ENCODE measurements around the gene SLC39A1.

SLC39A1 gene

DNA sequence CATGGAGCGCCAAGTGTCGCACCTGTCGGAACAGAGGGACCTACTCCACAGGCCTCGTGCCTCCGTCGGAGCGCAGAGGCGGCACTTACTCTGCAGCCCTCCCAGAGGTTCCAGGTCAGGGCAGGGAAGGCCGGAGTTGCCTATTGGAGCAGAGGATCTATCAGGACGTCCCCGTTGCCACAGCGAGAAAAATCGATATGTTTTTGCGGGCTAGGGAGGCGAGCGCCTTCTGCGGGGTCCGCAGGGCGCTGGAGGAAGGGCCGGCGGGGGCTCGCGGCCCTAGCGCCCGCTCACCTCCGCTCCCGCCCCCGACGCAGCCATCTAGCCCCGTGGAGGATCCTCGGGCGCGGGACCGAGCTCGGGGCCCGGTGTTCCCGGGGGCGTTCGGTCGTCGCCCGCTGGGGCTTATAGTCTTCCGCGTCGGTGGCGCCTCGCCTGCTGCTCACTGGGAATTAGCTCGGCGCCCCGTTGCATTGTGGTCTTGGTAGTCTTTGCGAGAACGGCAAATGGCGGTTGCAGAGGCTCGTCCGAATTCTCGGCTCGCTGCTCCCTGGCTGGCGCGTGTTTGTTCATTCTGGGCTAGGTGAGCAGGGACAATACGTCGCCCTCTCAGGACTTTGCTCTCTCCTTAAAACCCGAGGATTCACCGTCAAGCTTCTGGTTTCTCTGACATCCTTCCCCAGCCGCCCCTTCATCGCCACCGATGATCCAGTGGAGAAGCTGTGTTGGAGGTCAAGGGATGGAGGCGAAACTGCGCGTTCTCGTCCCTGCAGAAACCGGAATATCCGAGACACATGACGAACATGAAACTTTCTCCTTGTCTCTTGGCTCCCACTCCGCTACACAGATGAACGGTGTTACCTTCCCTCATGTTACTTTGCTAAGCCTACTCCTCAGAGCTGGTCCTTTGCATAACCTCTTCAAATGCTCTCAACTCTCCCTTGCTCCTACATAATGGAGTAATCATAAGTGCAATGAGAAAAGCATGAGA is 14.2 kb upstream of the SLC39A1 start, which contains the start of gene JTB:
TSS of gene JTB (minus strand) at position 425 of the 991 bp plus-strand sequence. CDS start at position 3, 422 bp downstream.
- no peak for DNase-seq (ENCODE audit: low read depth)

GRCh38 chr1:153976819-153977249 is 13.5 kb upstream of the SLC39A1 start:
- no peak for DNase-seq (ENCODE audit: low read depth)

- DNase-seq (ENCODE audit: low read depth): no peak
Observed at GRCh38 chr1:153973525-153973924, 10.2 kb upstream of the SLC39A1 start.

- DNase-seq (ENCODE audit: low read depth): no peak
Observed at GRCh38 chr1:153973071-153973470, 9.7 kb upstream of the SLC39A1 start.

DNA sequence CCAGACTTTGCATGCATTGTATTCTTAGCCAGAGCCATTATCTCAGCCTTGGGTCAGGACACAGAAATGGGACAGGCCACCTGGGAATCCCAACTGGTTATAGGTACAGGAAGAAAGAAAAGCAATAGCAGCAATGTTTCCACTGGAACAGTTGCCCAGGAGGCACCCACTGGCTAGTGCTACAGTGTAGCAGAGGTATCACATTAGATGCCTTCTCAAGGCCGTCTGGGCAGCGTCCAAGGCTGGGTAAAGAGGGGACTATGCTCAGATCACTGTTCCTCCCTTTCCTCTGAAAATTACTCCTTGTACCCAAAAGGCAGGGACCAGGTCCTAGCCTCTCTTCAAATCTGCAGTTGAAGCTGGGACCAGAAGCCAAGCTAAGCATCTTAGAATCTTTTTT is 7.0 kb upstream of the SLC39A1 start:
- no peak for DNase-seq (ENCODE audit: low read depth)

GRCh38 chr1:153968972-153969371 is 5.6 kb upstream of the SLC39A1 start:
- DNase-seq (ENCODE audit: low read depth): no peak

DNA sequence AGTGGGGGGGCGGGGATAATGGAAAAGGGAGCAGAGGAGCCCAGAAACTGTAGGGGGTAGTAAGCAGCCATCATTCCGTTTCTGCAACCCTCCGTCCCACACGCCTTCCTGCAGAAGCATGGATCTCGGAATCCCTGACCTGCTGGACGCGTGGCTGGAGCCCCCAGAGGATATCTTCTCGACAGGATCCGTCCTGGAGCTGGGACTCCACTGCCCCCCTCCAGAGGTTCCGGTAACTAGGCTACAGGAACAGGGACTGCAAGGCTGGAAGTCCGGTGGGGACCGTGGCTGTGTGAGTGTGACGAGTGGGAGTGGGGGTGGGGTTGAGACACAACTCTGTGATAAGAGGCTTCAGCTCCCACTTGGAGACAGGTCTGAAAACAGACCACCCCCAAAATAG is 5.1 kb upstream of the SLC39A1 start:
- no peak for DNase-seq (ENCODE audit: low read depth)

- no peak for DNase-seq (ENCODE audit: low read depth)
Observed at GRCh38 chr1:153968000-153968363, 4.6 kb upstream of the SLC39A1 start.

GRCh38 chr1:153967107-153967999 is 4.0 kb upstream of the SLC39A1 start, which contains the start of gene CREB3L4:
Gene CREB3L4, plus strand, starts transcription at chr1:153967902. Its CDS starts 624 bp downstream, at chr1:153968526.
- peak; percentile 92 for DNase-seq (ENCODE audit: low read depth)

DNA sequence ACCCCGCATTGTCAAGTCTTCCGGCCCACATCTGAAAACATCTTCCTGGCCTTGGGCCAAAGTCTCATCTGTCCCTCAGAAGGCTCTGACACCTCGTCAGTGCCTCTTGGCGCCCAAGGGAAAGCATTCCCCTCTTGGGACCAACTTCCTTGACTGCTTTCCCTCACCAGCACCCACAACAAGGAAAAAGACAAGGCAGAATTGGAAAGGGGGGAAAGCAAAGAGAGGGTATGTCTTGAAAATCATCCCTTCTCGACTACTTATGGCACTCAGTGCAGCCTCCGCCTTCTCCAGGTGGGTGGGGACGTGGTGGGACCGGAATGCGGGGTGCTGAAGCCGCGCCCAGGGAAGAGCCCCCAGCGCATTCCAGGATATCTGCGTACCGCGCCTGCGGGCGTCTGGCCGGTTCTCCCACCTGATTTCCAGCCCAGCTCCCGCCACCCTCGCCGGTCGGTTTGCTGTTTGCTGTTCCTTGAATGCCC is 554 bp upstream of the SLC39A1 start:
- no peak for DNase-seq (ENCODE audit: low read depth)

- DNase-seq (ENCODE audit: low read depth): no peak
Observed at GRCh38 chr1:153962088-153963029, 978 bp downstream of the SLC39A1 start.

- DNase-seq (ENCODE audit: low read depth): no peak
Observed at GRCh38 chr1:153961421-153961820, 1.9 kb downstream of the SLC39A1 start.

DNA sequence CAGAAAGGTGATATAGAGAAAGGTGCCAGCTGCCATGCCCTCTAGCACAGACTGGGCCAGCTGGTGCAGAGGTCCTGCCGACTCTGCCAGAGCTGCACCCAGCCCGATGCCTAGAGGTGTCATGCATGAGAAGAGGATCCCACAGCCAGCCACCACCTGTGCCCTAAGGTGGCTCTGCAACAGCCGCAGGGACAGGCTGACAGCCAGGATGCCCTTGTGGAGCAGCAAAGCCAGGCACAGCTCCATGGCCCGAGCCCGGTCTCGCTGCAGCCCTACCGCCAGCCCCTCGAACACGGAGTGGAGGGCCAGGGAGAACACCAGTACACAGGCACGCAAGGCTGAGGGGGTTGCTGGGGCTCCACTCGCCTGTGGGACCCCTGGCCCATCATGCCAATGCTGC is 3.1 kb downstream of the SLC39A1 start:
- DNase-seq (ENCODE audit: low read depth): no peak

DNA sequence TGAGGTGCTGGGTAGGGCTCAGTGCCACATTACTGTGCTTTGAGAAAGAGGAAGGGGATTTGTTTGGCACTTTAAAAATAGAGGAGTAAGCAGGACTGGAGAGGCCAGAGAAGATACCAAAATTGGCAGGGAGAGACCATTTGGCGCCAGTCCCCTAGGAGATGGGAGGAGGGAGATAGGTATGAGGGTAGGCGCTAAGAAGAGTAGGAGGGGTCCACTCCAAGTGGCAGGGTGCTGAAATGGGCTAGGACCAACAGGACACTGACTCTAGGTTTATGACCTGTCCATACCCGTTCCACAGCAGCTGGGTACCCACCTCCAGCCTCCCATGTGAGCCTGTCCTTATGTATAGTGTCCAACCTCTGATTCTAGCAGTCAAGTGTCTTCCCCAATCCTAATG is 3.9 kb downstream of the SLC39A1 start:
- no peak for DNase-seq (ENCODE audit: low read depth)

DNA sequence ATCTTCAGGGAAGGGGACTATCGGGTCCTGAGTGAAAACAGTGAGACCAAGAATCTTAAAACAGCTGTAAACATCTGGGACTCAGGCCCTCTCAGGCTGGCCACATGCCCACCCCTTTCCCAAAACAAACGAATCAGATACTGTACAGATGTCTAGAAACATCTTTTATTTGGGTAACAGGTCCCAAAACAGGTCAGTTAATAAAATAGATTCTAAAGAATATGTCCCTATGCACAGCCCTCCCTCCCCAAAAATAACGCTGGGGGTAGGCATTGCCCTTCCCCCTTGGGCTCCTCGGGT is 4.4 kb downstream of the SLC39A1 start:
- no peak for DNase-seq (ENCODE audit: low read depth)

DNA sequence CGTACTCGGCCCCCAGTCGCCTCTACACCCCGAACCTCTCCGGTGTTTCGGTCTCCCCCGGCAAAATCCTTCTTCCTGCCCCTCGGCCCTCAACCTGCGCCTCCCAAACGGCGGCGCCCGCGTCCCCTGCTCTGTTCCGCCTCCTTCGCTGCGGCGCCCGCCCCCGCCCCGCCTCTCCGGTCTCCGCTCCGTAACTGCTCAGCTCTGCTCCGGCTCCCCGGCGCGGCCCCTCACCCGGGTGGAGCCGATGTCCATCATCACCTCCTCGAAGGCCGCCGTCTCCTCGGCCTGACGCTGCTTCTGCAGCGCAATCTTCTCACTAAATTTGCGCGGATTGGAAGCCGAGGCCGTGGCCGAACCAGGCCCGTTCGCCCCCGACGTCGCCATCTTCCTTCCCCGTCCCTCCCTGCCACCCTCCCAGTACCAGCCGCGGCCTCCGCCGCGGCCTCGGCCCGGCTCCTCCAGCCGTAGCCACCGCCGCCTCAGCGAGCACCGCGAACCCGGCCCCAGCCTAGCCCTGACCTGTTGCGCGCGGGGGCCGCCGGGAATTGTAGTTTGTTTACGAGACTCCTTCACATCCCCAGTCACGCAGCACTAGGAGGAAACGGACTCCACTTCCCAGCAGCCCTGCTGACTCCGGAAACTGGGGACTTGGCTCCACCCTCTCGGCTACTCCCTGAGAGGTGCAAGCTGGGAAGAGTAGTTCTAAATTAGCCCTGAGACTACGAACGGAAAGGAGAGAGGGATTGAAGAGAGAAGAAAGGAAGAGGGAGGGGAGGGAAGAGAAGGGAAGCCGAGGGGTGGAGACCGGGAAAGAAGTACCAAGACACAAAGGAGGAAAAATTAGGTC is 5.0 kb downstream of the SLC39A1 start, which contains the start of gene CRTC2:
TSS of gene CRTC2 (minus strand) at position 502 of the 850 bp plus-strand sequence. CDS start at position 387, 115 bp downstream.
- DNase-seq (ENCODE audit: low read depth): peak; percentile 96

DNA sequence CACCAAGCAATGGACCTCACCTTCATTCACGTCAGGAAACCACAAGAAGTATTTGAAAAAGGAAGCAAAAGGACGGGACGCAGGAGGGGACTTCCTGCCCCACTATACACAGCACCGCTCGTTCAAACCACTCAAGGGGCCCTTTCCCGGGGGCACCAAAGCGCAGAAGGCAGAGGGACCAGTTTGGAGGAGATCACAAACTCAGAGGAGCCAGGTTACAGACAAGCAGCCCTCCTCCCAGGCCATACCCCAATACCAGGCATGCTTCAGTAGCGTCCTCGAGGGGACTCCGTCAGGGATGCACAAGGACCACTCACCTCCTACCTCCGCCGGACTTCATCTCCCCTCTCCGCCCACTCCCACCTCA is 5.6 kb downstream of the SLC39A1 start:
- DNase-seq (ENCODE audit: low read depth): no peak

DNA sequence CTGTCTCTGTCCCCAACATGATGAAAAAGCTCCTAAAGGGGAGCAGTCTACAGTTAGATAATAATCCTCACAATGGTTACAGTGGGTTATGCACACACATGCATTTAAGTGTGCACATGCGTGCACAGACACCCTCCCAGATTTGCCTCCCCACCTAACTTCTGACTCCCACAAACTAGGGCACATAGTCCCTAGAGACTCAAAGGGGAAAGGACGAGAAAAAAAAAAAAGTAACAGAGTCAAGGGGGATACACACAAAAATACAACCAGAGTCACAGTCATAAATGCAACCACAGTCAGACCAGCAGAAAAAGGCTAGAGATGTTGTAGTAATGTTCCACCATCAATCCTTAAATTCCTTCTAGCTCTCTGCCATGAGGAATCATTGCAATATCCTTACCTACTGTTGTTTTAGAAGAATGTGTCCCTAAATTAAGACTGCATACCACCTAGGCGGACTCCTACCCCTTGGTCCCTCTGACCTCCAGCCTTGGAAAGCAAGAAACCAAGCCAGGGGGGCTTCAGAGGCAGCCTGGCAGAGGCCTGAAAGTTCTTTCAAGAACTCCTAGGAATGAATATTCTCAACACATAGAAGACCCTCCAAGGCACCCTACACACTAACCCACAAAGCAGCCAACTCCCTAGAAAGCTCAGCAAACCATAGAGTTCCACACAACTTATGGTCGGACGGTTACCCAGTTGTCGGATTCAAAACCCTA is 6.2 kb downstream of the SLC39A1 start:
- no peak for DNase-seq (ENCODE audit: low read depth)

GRCh38 chr1:153954826-153955225 is 8.5 kb downstream of the SLC39A1 start:
- no peak for DNase-seq (ENCODE audit: low read depth)

Data from CMK (cell line).